NB4 (cell line): ENCODE results near the gene NCR2.

ENCODE experiments used
- DNase-seq: peaks from one replicate; pipeline ENCODE4 v3.0.0; 2010; ENCODE audit warnings: low read depth
- H3K4me3 ChIP-seq: one replicate; pipeline ENCODE4 v1.5.1; 2011; ENCODE audit warnings: mild to moderate bottlenecking, low read depth, low read length, moderate library complexity
- MYC ChIP-seq: IDR thresholded peaks from 2 replicates; pipeline ENCODE4 v1.6.1; 2011; ENCODE audit warnings: low read depth, low read length
- POLR2A ChIP-seq: IDR thresholded peaks from 2 replicates; pipeline ENCODE4 v1.6.1; 2011; ENCODE audit warnings: mild to moderate bottlenecking; ENCODE audit not compliant: insufficient read length; ENCODE audit errors: extremely low read depth
- TF ChIP-seq, protein P1 (sequence below): IDR thresholded peaks from 2 replicates; pipeline ENCODE4 v1.6.1; 2011; ENCODE audit warnings: low read depth, low read length
- TF ChIP-seq, protein P2 (sequence below): IDR thresholded peaks from one replicate; pipeline ENCODE4 v1.5.1; 2012; ENCODE audit warnings: low read depth, low read length

The NCR2 gene

DNA sequence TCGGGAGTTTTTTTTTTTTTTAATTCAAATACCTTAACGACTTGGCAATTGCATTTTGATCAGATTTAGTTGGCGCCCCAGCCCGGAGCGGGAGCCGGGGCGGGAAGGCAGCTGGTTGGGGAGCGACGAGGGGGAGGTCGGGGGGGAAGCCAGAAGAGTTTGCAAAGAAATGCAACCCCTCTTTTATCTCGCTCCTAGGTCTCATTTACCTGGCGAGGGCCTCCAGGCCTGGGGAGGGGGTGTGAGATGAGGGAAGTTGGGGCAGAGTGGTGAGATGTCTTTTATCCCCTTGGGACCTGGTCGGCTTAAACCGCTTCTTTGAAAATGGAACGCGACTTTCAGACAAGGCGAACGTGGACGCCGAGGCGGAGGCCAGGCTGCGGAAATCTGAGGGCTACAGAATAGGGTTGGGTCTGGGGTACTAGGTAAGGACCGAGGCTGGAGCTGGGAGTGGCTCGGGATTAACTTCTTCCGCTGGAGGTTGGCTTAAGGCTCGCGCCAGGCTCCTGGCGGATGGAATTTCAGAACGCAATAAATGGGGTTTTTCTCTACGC, 40.3 kb downstream of the NCR2 start:
- DNase-seq = no peak
- no peak overlapping the region for H3K4me3 ChIP-seq
- TF ChIP-seq, protein P1, sequence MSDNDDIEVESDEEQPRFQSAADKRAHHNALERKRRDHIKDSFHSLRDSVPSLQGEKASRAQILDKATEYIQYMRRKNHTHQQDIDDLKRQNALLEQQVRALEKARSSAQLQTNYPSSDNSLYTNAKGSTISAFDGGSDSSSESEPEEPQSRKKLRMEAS = no peak
- TF ChIP-seq, protein P2, sequence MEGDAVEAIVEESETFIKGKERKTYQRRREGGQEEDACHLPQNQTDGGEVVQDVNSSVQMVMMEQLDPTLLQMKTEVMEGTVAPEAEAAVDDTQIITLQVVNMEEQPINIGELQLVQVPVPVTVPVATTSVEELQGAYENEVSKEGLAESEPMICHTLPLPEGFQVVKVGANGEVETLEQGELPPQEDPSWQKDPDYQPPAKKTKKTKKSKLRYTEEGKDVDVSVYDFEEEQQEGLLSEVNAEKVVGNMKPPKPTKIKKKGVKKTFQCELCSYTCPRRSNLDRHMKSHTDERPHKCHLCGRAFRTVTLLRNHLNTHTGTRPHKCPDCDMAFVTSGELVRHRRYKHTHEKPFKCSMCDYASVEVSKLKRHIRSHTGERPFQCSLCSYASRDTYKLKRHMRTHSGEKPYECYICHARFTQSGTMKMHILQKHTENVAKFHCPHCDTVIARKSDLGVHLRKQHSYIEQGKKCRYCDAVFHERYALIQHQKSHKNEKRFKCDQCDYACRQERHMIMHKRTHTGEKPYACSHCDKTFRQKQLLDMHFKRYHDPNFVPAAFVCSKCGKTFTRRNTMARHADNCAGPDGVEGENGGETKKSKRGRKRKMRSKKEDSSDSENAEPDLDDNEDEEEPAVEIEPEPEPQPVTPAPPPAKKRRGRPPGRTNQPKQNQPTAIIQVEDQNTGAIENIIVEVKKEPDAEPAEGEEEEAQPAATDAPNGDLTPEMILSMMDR = no peak
- TF ChIP-seq MYC = no peak
- no peak for TF ChIP-seq POLR2A

DNA sequence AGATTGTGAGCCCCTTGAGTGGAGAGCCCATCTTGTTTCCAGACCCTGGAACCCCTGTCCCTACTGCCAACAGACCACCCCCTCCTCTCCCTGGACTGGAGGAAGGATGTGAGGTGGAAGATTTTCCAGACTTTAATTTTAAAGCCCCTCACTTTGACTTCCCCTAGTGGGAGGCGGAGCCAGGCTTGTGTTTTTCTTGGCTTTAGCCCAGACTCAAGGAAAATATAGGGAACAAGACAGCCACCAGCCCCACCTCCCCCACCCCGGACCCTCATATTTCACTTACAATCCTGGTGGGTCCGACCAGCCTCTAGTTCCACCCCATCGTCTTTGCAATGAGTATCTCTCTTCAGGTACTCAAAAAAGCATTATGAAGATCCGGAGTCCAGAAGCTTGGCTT, 40.8 kb downstream of the NCR2 start:
- no peak for TF ChIP-seq MYC
- TF ChIP-seq, protein P2 = no peak
- TF ChIP-seq POLR2A = no peak
- TF ChIP-seq, protein P1 = no peak
- DNase-seq = no peak
- no peak overlapping the region for H3K4me3 ChIP-seq

DNA sequence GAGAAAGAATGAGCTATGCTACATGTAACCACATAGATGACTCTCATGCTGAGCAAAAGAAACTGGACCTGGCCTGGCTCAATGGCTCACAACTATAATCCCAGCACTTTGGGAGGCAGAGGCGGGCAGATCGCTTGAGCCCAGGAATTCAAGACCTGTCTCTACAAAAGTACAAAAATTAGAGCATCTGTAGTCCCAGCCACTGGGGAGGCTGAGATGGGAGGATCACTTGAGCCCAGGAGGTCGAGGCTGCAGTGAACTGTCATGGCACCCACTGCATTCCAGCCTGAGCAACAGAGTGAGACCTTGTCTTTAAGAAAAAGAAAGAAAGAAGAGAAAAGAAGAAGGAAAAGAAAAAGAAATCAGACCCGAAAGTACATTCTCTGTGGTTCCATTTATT, 41.7 kb downstream of the NCR2 start:
- no peak for DNase-seq
- H3K4me3 ChIP-seq = no peak overlapping the region
- no peak for TF ChIP-seq POLR2A
- TF ChIP-seq, protein P1 = no peak

DNA sequence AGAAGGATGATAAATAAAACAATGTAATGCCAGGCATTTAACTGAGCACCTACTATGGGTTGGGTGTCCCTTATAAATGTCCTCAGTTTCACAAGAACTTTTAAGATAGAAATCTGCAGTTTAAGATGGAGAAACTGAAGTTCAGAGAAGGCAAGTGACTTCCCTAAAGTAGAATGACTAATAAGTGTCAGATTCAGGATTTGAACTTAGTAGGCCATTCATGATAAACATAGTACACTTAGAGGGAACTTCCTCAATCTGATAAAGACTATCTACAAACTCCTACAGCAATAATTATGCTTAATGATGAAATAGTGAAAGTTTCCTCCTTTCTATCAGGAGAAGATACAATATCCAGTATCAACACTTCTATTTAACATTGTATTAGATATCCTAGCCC, 43.9 kb downstream of the NCR2 start:
- no peak for TF ChIP-seq POLR2A
- TF ChIP-seq, protein P1 = no peak
- TF ChIP-seq, protein P2 = no peak
- no peak for TF ChIP-seq MYC
- no peak overlapping the region for H3K4me3 ChIP-seq
- peak; percentile 47 for DNase-seq

DNA sequence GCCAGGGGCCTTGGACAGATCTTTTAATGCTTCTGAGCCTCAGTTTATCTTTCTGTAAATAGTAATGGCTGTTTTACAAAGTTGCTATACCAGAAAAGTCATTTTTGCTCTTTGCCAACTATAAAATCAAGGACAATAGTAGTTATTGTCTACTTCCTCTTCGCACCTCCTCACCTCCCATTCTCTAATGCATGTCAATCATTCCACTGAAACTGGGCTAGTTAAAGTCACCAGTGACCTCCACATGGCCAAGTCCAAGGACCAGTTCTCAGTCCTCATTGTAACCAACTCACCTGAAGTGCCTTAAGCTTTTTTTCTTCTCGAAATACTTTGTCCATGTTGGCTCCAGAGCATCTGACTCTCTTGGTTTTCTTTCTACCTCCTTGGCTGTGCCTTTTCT, 51.2 kb downstream of the NCR2 start:
- H3K4me3 ChIP-seq = no peak overlapping the region
- no peak for DNase-seq
- TF ChIP-seq, protein P2 = no peak
- TF ChIP-seq POLR2A (no peak), MYC (no peak)
- TF ChIP-seq, protein P1 = no peak

DNA sequence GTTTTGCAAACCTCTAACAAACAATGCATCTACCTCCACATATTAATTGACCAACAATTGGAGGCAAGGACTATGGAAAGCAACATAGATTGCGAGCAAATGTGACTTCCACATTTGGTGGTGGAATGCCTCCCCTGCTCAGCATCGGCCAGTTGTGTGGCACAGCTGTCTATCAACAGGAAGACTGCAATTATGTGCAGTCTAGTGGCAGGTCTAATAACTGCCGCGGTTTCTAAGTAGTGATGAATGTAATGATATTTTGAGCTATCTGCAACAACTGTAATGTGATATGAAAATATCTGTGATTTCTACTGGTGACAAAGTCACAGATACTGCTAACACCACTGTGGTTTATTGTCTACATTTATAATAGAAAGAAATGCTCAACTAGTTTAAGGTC, 56.8 kb downstream of the NCR2 start:
- peak; percentile 19 for DNase-seq
- no peak overlapping the region for H3K4me3 ChIP-seq
- TF ChIP-seq, protein P2 = no peak
- TF ChIP-seq POLR2A (no peak), MYC (no peak)
- TF ChIP-seq, protein P1 = no peak
